Inflammatory macrophage treated with lipopolysaccharide for 1 hour (primary cell): Measurements from ENCODE around the gene MIF4GD.

Experiments used
- DNase-seq, 2 donors: peaks; one replicate each; pipeline ENCODE4 v3.0.0-alpha.2; 2020 to 2022

MIF4GD gene

DNA sequence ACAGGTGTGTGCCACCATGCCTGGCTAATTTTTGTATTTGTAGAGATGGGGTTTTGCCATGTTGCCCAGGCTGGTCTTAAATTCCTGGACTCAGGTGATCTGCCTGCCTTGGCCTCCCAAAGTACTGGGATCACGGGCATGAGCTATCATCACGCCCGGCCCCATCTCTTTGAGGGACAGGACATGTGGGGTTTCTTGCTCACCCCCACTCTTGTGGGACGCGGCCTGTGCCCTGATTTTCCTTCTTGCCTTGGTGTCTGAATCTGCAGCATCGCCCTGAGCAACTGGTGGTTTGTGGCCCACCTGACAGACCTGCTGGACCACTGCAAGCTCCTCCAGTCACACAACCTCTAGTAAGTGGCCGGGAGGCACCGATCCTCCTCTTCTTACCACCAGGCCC lies 40.0 kb downstream of the MIF4GD start:
- no peak for DNase-seq

- peak; percentile 35 to 53 for DNase-seq
Observed at GRCh38 chr17:75228847-75229246, 42.2 kb downstream of the MIF4GD start.

- DNase-seq, result peak; percentile 88 to 96
Observed at GRCh38 chr17:75228305-75228704, 42.7 kb downstream of the MIF4GD start.

- DNase-seq, result no peak
Observed at GRCh38 chr17:75227729-75228128, 43.3 kb downstream of the MIF4GD start.

DNA sequence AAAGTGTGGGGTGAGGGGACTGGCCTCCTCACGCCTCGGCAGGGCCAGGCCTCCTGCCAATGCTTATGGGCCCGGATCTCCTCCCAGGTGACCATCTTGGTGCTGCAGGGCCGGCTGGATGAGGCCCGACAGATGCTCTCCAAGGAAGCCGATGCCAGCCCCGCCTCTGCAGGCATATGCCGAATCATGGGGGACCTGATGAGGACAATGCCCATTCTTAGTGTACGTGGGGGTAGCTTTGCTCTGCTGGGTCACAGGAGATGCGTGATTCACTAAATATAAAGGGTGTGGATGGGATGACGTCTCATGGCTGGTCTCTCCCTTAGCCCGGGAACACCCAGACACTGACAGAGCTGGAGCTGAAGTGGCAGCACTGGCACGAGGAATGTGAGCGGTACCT lies 46.0 kb downstream of the MIF4GD start:
- DNase-seq, result no peak

GRCh38 chr17:75219815-75220214 lies 51.2 kb downstream of the MIF4GD start:
- DNase-seq, result no peak

- DNase-seq, result no peak
Observed at GRCh38 chr17:75218131-75218530, 52.9 kb downstream of the MIF4GD start.
